NCI-H524 (cell line): ENCODE data around the gene C11orf86.
"Not testable (repeated sequence)": the region's sequence is repeated elsewhere in the genome, so short reads cannot be mapped to it uniquely, and the experiment has no call there.

Experiments
- DNase-seq, 2 experiments: peaks; one replicate each; lab custom pipeline; 2025; lab: John Stamatoyannopoulos, UW

Gene C11orf86

GRCh38 chr11:66989360-66989759 lies 14.3 kb downstream of the C11orf86 start:
- not testable (repeated sequence) for DNase-seq

GRCh38 chr11:66992041-66992440 lies 16.9 kb downstream of the C11orf86 start:
- DNase-seq: no peak

- DNase-seq: peak; percentile 23 to 37
Observed at GRCh38 chr11:66996609-66997273, 21.6 kb downstream of the C11orf86 start.

GRCh38 chr11:66999555-66999954 lies 24.5 kb downstream of the C11orf86 start:
- DNase-seq: no peak

GRCh38 chr11:67001332-67001731 lies 26.2 kb downstream of the C11orf86 start:
- no peak for DNase-seq

GRCh38 chr11:67002297-67002913 lies 27.3 kb downstream of the C11orf86 start:
- no peak for DNase-seq

GRCh38 chr11:67002921-67003411 lies 27.9 kb downstream of the C11orf86 start:
- no peak for DNase-seq

GRCh38 chr11:67005200-67005599 lies 30.1 kb downstream of the C11orf86 start:
- not testable (repeated sequence) for DNase-seq

GRCh38 chr11:67006029-67006884 lies 31.2 kb downstream of the C11orf86 start:
- DNase-seq: peak; percentile 39 to 59

- no peak for DNase-seq
Observed at GRCh38 chr11:67007126-67007525, 32.0 kb downstream of the C11orf86 start.

GRCh38 chr11:67010296-67010905 lies 35.3 kb downstream of the C11orf86 start:
- no peak for DNase-seq

- no peak for DNase-seq
Observed at GRCh38 chr11:67013511-67014045, 38.5 kb downstream of the C11orf86 start.

- DNase-seq: no peak
Observed at GRCh38 chr11:67014343-67014742, 39.2 kb downstream of the C11orf86 start.

- no peak for DNase-seq
Observed at GRCh38 chr11:67015048-67015447, 39.9 kb downstream of the C11orf86 start.

GRCh38 chr11:67016550-67016949 lies 41.4 kb downstream of the C11orf86 start:
- no peak for DNase-seq

GRCh38 chr11:67020949-67021348 lies 45.8 kb downstream of the C11orf86 start:
- DNase-seq: no peak

GRCh38 chr11:67022341-67022933 lies 47.3 kb downstream of the C11orf86 start:
- DNase-seq: peak in 1 of 2 experiments; percentile 16

- peak in 1 of 2 experiments; percentile 14 for DNase-seq
Observed at GRCh38 chr11:67022961-67023956, 48.2 kb downstream of the C11orf86 start, which contains the start of gene SYT12. TSS of gene SYT12 (plus strand) at chr11:67023134. CDS start at chr11:67030145, 7,011 bp downstream.

GRCh38 chr11:67023957-67024353 lies 48.9 kb downstream of the C11orf86 start:
- no peak for DNase-seq

GRCh38 chr11:67024410-67024809 lies 49.3 kb downstream of the C11orf86 start:
- no peak for DNase-seq
